ENCODE data around the gene TNFSF4. TPM values are rescaled to one million over a fixed set of nuclear protein-coding genes. Genes with fewer than 3 reads are reported as not detected.

The TNFSF4 gene
- total RNA-seq, 1 donor from 2014 or later = 0.35 TPM

DNA sequence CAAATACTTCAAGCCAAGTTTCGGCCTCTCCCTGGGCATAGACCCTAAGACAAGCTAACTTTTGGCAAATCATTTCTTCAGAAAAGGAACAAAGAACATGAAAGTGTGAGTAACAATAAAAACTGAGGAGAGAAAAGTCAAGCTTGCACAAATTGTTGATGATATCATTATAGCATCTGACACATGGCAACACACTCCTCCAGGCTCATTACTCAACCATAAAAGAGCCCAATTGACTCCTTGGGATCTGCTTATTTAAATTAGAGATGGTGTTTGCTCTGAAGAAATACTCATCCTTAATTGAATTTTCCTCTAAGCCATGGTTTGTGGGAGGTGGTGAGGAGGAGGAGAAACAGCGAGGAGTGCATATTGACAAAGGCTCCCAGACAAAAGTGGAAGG, 54.5 kb downstream of the TNFSF4 start:
- no peaks in the 10 kb centered on the region for H3K4me1 Mint-ChIP-seq (ENCODE audit: unreplicated experiment)
- no peaks in the 10 kb centered on the region for H3K27me3 Mint-ChIP-seq (ENCODE audit: unreplicated experiment)
- H3K9me3 Mint-ChIP-seq (ENCODE audit: unreplicated experiment) = peaks cover 8% of the 10 kb centered on the region
- no peak overlapping the region for H3K27ac Mint-ChIP-seq (ENCODE audit: unreplicated experiment)
- H3K36me3 Mint-ChIP-seq (ENCODE audit: unreplicated experiment) = peaks cover 3% of the 10 kb centered on the region
- no peak overlapping the region for H3K4me3 Mint-ChIP-seq (ENCODE audit: unreplicated experiment)
- no peak for TF ChIP-seq CTCF (IDR thresholded peaks at IDR 0.05)
- no peak for DNase-seq (ENCODE audit: extremely low spot score, unreplicated experiment)

- H3K4me1 Mint-ChIP-seq (ENCODE audit: unreplicated experiment) = no peaks in the 10 kb centered on the region
- H3K4me3 Mint-ChIP-seq (ENCODE audit: unreplicated experiment) = no peak overlapping the region
- H3K27me3 Mint-ChIP-seq (ENCODE audit: unreplicated experiment) = no peaks in the 10 kb centered on the region
- H3K9me3 Mint-ChIP-seq (ENCODE audit: unreplicated experiment) = peaks cover 22% of the 10 kb centered on the region
- H3K36me3 Mint-ChIP-seq (ENCODE audit: unreplicated experiment) = peaks cover 5% of the 10 kb centered on the region
- no peak for TF ChIP-seq CTCF (IDR thresholded peaks at IDR 0.05)
- no peak for DNase-seq (ENCODE audit: extremely low spot score, unreplicated experiment)
- H3K27ac Mint-ChIP-seq (ENCODE audit: unreplicated experiment) = no peak overlapping the region
Observed at GRCh38 chr1:173150795-173151194, 56.3 kb downstream of the TNFSF4 start.

GRCh38 chr1:173149887-173150286, 57.2 kb downstream of the TNFSF4 start:
- peaks cover 11% of the 10 kb centered on the region for H3K36me3 Mint-ChIP-seq (ENCODE audit: unreplicated experiment)
- TF ChIP-seq CTCF (IDR thresholded peaks at IDR 0.05) = no peak
- no peaks in the 10 kb centered on the region for H3K4me1 Mint-ChIP-seq (ENCODE audit: unreplicated experiment)
- H3K27ac Mint-ChIP-seq (ENCODE audit: unreplicated experiment) = no peak overlapping the region
- peaks cover 31% of the 10 kb centered on the region for H3K9me3 Mint-ChIP-seq (ENCODE audit: unreplicated experiment)
- no peak for DNase-seq (ENCODE audit: extremely low spot score, unreplicated experiment)
- no peaks in the 10 kb centered on the region for H3K27me3 Mint-ChIP-seq (ENCODE audit: unreplicated experiment)
- no peak overlapping the region for H3K4me3 Mint-ChIP-seq (ENCODE audit: unreplicated experiment)

DNA sequence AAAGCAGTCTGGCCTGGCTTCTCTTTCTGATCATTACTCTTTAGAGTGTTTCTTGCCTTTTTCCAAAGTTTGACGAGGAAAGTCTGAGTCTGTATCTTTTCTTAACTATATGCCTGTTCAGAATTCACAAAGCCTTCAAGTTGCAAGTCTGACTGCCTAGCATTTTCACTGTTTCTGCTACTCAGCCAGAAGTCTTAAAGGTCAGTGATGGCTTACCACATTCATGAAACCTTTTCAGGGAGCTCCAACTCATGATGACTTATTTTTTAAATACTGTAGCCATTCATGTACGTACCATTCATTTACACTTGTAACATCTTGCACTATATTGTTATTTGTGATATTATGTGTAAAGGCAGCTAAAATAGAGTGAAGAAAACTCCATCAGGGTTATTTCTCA, 58.2 kb downstream of the TNFSF4 start:
- Mint-ChIP-seq H3K27ac (ENCODE audit: unreplicated experiment) (no peak overlapping the region), H3K9me3 (ENCODE audit: unreplicated experiment) (peaks cover 38% of the 10 kb centered on the region), H3K27me3 (ENCODE audit: unreplicated experiment) (no peaks in the 10 kb centered on the region), H3K4me1 (ENCODE audit: unreplicated experiment) (no peaks in the 10 kb centered on the region), H3K4me3 (ENCODE audit: unreplicated experiment) (no peak overlapping the region), H3K36me3 (ENCODE audit: unreplicated experiment) (peaks cover 13% of the 10 kb centered on the region)
- no peak for DNase-seq (ENCODE audit: extremely low spot score, unreplicated experiment)
- no peak for TF ChIP-seq CTCF (IDR thresholded peaks at IDR 0.05)

GRCh38 chr1:173148545-173148944, 58.6 kb downstream of the TNFSF4 start:
- H3K27ac Mint-ChIP-seq (ENCODE audit: unreplicated experiment) = no peak overlapping the region

More at GRCh38 chr1:173148545-173148944, 58.6 kb downstream of the TNFSF4 start:
- H3K27me3 Mint-ChIP-seq (ENCODE audit: unreplicated experiment) = no peaks in the 10 kb centered on the region
- H3K4me3 Mint-ChIP-seq (ENCODE audit: unreplicated experiment) = no peak overlapping the region
- no peak for TF ChIP-seq CTCF (IDR thresholded peaks at IDR 0.05)
- DNase-seq (ENCODE audit: extremely low spot score, unreplicated experiment) = no peak
- H3K36me3 Mint-ChIP-seq (ENCODE audit: unreplicated experiment) = peaks cover 13% of the 10 kb centered on the region
- peaks cover 39% of the 10 kb centered on the region for H3K9me3 Mint-ChIP-seq (ENCODE audit: unreplicated experiment)
- no peaks in the 10 kb centered on the region for H3K4me1 Mint-ChIP-seq (ENCODE audit: unreplicated experiment)
